Measurements from ENCODE around the gene FNDC5. TPM values are rescaled to one million over a fixed set of nuclear protein-coding genes. Genes with fewer than 3 reads are reported as not detected.

Gene FNDC5
- total and polyA plus RNA-seq, 10 of the 15 experiments (the other 5 are each of a cell fraction or from before 2014, with no cell fraction given) = 0.01 to 0.29 (median 0.19) TPM; not detected in 4

DNA sequence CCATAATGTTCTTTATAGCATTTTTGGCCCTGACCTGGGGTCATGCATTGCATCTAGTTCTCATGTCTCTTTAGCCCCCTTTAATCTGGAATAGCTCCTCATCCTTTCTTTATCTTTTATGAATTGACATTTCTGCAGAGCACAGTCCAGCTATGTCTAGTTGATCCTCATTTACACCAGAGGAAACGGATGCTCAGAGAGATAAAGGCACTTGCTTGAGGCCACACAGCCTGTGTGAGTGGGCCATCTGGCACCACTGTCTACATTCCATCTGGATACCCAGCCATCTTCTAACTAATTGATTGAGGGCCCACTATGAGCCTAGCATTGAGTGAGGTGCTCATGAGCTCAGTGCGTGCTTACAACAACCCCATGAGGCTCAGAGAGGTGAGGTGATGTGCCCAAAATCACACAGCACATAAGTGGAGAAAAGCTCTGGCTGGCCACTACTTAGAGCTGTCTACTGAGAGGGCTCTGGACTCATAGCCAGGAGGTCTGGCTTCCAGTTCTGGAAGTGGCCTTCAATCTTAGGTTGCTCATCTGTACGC, 19.1 kb upstream of the FNDC5 start:
- no peak for DNase-seq (ENCODE audit: low read depth, low spot score)
- no peak overlapping the region for H3K9ac ChIP-seq (ENCODE audit: control insufficient read depth, insufficient read depth, low read length)
- H2AFZ ChIP-seq (ENCODE audit: control insufficient read depth, low read depth, low read length) = no peak overlapping the region
- peaks cover 14 to 18% of the 10 kb centered on the region in 2 experiments for H3K27me3 ChIP-seq (replicated peaks in 1 of 2; ENCODE audit: control insufficient read depth in 2 of 2, insufficient read depth in 2 of 2, low read length in 1 of 2)
- FAIRE-seq = no peak
- no peaks in the 10 kb centered on the region for H3K4me1 ChIP-seq (ENCODE audit: control insufficient read depth, insufficient read depth, low read length)
- WGBS (ENCODE audit: insufficient coverage, insufficient replicate concordance, low lambda C conversion rate, missing lambda C conversion rate) = 32% methylated on average over 3 of the region's 3 CpGs
- in situ Hi-C loops (cut with MboI) (no loop called here), intact Hi-C loops (cut with micrococcal nuclease; ENCODE audit: unreplicated experiment) (no loop called here)
- BruUV-seq (replicated peaks) = no TSS peak
- H3K4me3 ChIP-seq = no peak overlapping the region
- no peaks in the 10 kb centered on the region for H3K79me2 ChIP-seq (ENCODE audit: control insufficient read depth, insufficient read depth, low read length)
- no peaks in the 10 kb centered on the region for H3K36me3 ChIP-seq (ENCODE audit: control insufficient read depth in 2 of 2, insufficient read depth in 2 of 2, low read length in 1 of 2)
- H3K9me3 ChIP-seq (replicated peaks; ENCODE audit: control insufficient read depth, insufficient read depth, low read length) = no peaks in the 10 kb centered on the region; the same call in 2 of the 3 replicates
- no peak overlapping the region for H3K27ac ChIP-seq (ENCODE audit: control insufficient read depth, insufficient read depth)
- ATAC-seq = no peak
- TF ChIP-seq SMARCA5 (IDR thresholded peaks at IDR 0.05) = no peak
- TF ChIP-seq, protein P1, sequence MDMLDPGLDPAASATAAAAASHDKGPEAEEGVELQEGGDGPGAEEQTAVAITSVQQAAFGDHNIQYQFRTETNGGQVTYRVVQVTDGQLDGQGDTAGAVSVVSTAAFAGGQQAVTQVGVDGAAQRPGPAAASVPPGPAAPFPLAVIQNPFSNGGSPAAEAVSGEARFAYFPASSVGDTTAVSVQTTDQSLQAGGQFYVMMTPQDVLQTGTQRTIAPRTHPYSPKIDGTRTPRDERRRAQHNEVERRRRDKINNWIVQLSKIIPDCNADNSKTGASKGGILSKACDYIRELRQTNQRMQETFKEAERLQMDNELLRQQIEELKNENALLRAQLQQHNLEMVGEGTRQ (IDR thresholded peaks at IDR 0.05; ENCODE audit: borderline replicate concordance, low read depth, low read length) = no peak
- TF ChIP-seq SMC3 (IDR thresholded peaks at IDR 0.05; ENCODE audit: borderline replicate concordance, low read length) = no peak
- TF ChIP-seq ATF7 (IDR thresholded peaks at IDR 0.05; ENCODE audit: low read depth) = no peak
- TF ChIP-seq, protein P2, sequence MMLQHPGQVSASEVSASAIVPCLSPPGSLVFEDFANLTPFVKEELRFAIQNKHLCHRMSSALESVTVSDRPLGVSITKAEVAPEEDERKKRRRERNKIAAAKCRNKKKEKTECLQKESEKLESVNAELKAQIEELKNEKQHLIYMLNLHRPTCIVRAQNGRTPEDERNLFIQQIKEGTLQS (IDR thresholded peaks at IDR 0.05; ENCODE audit: borderline replicate concordance, extremely low read depth, low read depth, low read length) = no peak
- TF ChIP-seq, protein P3, sequence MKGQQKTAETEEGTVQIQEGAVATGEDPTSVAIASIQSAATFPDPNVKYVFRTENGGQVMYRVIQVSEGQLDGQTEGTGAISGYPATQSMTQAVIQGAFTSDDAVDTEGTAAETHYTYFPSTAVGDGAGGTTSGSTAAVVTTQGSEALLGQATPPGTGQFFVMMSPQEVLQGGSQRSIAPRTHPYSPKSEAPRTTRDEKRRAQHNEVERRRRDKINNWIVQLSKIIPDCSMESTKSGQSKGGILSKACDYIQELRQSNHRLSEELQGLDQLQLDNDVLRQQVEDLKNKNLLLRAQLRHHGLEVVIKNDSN (IDR thresholded peaks at IDR 0.05; ENCODE audit: borderline replicate concordance, extremely low read length, insufficient read depth, low read depth, low read length) = no peak
- RAD21 ChIA-PET (ENCODE audit: unreplicated experiment) = no interaction called here
- POLR2A ChIA-PET = no interaction called here
- no peak overlapping the region for H3K4me2 ChIP-seq (ENCODE audit: control insufficient read depth, insufficient read depth)
- CTCF ChIA-PET = interaction anchor here (6.5 kb wide), 1 partner anchor 14 kb away, joined by 36 read pairs; no protein-coding TSS in a partner anchor
- no peaks in the 10 kb centered on the region for H4K20me1 ChIP-seq (ENCODE audit: control insufficient read depth, insufficient read depth)
- SMC1A ChIA-PET (ENCODE audit: uncharacterized antibody, unreplicated experiment) = interaction anchor here (0.7 to 1.5 kb wide), 3 partner anchors 9 to 168 kb away, joined by 3 read pairs; no protein-coding TSS in a partner anchor

Measured in GM12878 (cell line).